Fibroblast of pulmonary artery (primary cell): ENCODE results near the gene SMG6.

Experiments used
- DNase-seq: peaks from one replicate; pipeline ENCODE4 v3.0.0-alpha.2; 2010; ENCODE audit warnings: low read depth
- H3K4me3 ChIP-seq: replicated peaks from 2 replicates; pipeline ENCODE4 v1.5.1; 2011; ENCODE audit warnings: low read depth, mild to moderate bottlenecking, control low read depth, low read length, moderate library complexity
- TF ChIP-seq, protein P1 (sequence below): IDR thresholded peaks from 2 replicates; pipeline ENCODE4 v1.5.1; 2011; ENCODE audit warnings: mild to moderate bottlenecking, control low read depth, low read length, inconsistent platforms; ENCODE audit errors: missing control alignments

Gene SMG6

DNA sequence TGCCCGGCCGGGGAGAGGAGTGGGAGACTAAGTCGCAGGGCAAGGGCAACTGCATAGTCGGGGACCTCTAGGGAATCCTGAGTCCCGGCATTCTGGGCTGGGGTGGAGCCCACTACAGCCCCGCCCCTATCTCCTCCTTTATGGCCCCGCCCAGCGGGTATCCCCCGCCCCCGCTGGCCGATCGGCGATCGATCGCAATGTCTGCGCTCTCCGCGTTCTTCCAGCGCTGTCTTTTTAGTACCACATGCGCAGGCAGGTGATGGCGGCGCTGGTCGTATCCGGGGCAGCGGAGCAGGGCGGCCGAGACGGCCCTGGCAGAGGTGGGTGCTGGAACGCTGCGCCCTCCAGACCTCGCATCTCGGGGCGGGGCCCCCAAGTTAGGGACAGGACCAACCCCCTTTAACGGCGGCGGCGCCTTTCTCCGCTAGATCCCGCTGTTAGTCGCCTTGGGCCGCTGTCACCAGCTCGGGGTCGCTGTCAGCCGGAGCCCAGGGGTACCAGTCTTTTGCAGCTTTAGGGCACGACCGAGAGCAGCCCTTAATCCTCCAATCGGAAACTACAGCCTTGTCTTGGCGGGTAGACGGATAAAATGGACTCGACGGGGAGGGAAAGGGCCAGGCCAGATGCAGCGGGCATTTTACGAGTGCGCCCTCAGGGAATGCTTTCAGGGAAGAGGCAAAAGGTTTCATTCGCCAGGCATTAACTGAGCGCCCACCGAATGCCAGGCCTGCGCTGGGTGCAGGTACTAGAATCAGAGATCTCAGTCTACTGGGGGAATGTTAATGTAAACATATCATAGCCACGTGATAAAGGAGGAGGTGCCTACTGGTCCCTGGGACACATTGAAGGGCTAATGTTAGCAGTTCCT is 273.4 kb downstream of the SMG6 start, which contains the start of gene DPH1:
TSS of gene DPH1 (plus strand) at position 243 of the 868 bp plus-strand sequence. CDS start at position 260, 17 bp downstream.
- TF ChIP-seq, protein P1, sequence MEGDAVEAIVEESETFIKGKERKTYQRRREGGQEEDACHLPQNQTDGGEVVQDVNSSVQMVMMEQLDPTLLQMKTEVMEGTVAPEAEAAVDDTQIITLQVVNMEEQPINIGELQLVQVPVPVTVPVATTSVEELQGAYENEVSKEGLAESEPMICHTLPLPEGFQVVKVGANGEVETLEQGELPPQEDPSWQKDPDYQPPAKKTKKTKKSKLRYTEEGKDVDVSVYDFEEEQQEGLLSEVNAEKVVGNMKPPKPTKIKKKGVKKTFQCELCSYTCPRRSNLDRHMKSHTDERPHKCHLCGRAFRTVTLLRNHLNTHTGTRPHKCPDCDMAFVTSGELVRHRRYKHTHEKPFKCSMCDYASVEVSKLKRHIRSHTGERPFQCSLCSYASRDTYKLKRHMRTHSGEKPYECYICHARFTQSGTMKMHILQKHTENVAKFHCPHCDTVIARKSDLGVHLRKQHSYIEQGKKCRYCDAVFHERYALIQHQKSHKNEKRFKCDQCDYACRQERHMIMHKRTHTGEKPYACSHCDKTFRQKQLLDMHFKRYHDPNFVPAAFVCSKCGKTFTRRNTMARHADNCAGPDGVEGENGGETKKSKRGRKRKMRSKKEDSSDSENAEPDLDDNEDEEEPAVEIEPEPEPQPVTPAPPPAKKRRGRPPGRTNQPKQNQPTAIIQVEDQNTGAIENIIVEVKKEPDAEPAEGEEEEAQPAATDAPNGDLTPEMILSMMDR = no peak
- peak within 1 kb of the TSS; percentile 100 for H3K4me3 ChIP-seq
- DNase-seq = peak; percentile 90

DNA sequence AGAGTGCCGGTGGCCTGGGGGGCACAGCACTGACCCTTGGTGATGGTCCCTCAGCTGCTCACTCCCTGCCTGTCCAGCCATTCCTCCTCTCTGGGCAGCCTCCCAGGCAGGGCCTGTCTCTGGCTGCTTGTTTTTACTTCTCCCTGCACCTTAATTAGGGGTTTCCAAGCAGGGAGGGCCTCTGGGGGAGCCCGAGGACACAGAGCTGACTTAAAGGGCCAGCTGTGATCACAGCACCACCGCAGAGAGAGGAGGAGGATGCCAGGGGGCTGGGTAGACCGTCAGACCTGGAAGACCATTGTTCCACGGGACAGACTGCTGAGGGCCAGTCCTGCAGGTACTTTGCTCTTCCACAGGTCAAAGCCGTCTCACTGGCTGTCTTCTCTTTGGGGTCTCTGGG is 274.8 kb downstream of the SMG6 start:
- no peak for DNase-seq
- TF ChIP-seq, protein P1 = no peak
- H3K4me3 ChIP-seq = no peak overlapping the region

DNA sequence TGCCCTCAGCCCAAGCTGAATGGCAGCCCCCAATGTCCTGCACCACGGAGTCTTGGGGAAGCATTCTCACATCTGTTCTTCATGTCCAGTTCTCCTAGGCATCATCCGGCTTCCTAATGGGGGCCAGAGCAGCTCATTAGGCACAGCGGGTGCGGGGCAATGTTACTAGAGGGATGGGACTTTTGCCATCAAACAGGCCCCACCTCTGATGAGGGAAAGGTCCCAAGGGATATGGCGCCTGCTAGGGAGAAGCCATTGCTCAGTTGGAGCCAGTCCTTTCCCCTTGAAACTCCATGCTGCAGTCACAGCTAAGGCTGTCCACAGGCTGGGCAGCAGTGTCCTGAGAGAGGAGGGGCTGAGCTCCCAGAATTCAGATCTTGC is 275.4 kb downstream of the SMG6 start:
- no peak for DNase-seq
- TF ChIP-seq, protein P1 = no peak
- no peak overlapping the region for H3K4me3 ChIP-seq

DNA sequence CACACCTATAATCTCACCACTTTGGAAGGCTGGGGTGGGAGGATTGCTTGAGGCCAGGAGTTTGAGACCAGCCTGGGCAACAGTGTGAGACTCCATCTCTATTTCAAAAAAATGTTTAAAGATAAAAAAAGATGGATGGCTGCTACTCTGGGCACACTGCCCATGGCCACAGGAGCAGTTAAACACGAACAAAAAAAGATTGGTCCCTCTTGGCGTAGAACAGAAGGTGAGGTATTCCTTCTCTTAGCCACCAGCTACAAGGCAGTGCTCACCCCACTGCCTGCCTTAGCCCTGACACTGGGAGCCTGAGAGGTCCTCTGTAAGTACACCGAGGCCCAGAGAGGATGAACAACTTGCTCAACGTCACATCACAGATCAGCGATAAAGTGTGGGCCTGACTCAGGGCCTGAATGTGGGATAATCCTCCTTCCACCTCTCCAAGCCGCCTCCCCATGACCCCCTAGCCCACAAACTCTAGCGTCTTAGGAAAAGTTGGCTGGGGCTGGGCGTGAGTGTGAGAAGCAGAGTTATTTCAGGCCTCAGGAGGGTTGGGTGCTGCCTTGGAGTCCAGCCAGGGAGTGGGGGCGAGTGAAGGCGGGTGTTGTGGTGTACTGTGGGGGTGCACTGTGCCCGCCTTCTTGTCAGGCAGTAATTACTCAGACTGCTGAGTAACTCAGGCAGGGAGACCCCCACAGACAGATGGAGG is 275.9 kb downstream of the SMG6 start:
- DNase-seq = no peak
- TF ChIP-seq, protein P1 = no peak
- no peak overlapping the region for H3K4me3 ChIP-seq

DNA sequence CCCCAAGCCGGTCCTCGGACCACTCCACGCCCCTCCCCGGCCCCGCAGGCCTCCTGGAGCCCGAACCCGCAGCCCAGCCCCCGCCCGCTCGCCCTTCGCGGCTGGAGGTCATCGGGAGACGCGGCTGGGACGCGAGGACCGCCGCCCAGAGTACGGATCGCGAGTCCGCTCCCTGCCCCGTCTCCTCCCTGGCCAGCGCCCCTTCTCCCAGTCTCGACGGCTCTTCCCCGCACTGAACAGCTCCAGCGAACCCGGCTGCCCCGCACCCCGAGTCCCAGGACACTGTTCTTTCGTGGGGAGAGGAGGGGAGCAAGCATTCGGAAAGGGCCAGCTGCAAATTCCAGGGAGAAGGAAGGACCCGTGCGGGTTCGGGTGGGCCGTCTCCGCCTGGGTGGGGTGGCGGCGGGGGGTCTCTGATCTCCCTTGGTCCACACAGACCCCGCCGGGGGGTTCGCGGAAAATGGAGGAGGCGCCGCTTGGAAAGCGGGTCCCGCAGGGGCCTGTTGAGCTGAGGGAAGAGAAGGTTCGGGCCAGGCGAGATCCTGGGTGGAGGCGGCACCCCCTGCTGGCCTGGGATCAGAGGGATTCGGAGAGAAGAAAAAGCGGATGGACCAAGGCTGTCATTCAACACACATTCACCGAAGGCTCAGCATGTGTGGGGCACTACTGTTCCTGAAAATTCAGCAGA is 277.8 kb downstream of the SMG6 start:
- TF ChIP-seq, protein P1 = peak; percentile 67
- DNase-seq = peak; percentile 70

DNA sequence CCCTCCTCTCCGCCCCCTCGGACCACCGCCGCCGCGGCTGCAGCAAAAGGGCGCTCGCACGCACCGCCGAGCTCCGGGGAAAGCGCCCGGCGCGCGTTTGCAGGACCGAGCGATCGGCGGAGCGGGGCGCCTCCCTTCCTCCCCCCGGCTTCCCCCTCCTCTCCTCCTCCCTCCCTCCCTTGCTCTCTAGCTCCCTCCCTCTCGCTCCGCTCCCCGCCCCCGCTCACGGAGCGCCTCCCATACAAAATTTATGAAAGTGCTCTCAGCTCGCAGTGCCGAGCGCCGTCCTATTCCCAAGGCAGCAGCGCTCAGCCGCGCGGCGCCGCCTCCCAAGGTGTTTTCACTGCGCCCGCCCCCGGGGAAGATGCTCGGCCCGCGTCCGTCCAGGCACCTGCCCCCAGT is 278.4 kb downstream of the SMG6 start, which contains the start of gene RTN4RL1:
TSS of gene RTN4RL1 (minus strand) at position 115 of the 402 bp plus-strand sequence. CDS start 469 bp downstream, outside the sequence.
- H3K4me3 ChIP-seq = peak within 1 kb of the TSS; percentile 30
- TF ChIP-seq, protein P1 = no peak
- peak; percentile 32 for DNase-seq

More for the DNA sequence above, 277.8 kb downstream of the SMG6 start:
- H3K4me3 ChIP-seq = peak overlapping the region; percentile 30
